Erythroblast (primary cell): ENCODE measurements around the gene ACTMAP.

Experiments used
- GATA1 ChIP-seq: IDR thresholded peaks from 2 replicates; pipeline ENCODE4 v1.6.1; 2011; ENCODE audit warnings: low read depth, mild to moderate bottlenecking, control low read depth, low read length, moderate library complexity
- POLR2A ChIP-seq: IDR thresholded peaks from 2 replicates; pipeline ENCODE4 v1.6.1; 2011; ENCODE audit warnings: mild to moderate bottlenecking, low read length

DNA sequence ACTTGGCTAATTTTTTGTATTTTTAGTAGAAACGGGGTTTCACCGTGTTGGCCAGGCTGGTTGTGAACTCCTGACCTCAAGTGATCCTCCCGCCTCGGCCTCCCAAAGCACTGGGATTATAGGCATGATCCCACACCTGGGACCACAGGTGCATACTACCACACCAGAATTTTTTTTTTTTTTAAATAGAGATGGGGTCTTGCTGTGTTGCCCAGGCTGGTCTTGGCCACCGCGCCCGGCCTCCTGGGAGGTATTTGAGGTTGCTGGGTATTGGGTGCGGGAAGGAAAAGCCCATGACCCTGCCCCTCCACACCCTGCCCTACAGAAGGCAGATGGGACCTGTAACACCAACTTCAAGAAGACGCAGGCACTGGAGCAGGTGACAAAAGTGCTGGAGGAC is 13.6 kb downstream of the ACTMAP start:
- TF ChIP-seq POLR2A (no peak), GATA1 (no peak)
